GM21737 (cell line): ENCODE data around the gene NFIA.

Source experiments
- ATAC-seq: cut with Tn5 transposase; IDR thresholded peaks from one replicate; pipeline ENCODE4 v1.9.1; 2021; ENCODE audit warnings: mild to moderate bottlenecking, moderate library complexity; ENCODE audit not compliant: unreplicated experiment

Gene NFIA

DNA sequence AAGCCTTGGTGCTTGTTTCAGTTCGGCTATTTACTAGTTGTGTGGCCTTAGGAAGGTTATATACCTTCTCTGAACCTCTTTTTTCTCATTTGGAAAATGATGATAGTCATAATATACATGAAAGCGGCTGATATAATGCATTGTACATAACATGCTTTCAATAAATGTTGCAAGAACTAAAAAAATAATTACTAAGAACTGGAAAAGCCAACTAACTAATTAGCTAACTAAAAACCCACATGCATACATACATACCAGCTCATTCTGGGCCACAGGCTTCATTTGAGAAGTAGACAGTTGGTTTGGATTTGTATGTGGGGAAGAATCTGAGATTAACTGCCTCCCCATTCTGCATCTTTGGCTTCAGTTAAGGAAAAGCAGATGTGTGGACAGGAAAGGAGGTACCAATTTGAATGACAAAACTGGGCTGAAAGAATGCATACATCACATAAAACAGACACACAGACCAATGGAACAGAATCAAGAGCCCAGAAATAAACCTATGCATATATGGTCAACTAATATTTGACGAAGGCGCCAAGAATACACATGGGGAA lies 424.7 kb downstream of the NFIA start:
- ATAC-seq, result no peak
